HEK293 (cell line): ENCODE measurements around the gene CEP70.

Source experiments
- ATF2 ChIP-seq: fragments of 450-650 bp; formaldehyde crosslinking; IDR thresholded peaks from 2 replicates; pipeline ENCODE4 v1.5.1; 2016; ENCODE audit warnings: missing biosample characterization, missing genetic modification characterization, low read depth
- BCL11A ChIP-seq: fragments of 450-650 bp; formaldehyde crosslinking; IDR thresholded peaks from 2 replicates; pipeline ENCODE4 v1.5.1; 2016; ENCODE audit warnings: low read depth, missing biosample characterization, missing genetic modification characterization
- CTCF ChIP-seq: fragments of 450-650 bp; formaldehyde crosslinking; IDR thresholded peaks from 2 replicates; pipeline ENCODE4 v1.5.1; 2016; ENCODE audit warnings: missing biosample characterization, missing genetic modification characterization
- KLF1 ChIP-seq: fragments of 450-650 bp; formaldehyde crosslinking; IDR thresholded peaks from 2 replicates; pipeline ENCODE4 v1.5.1; 2016; ENCODE audit warnings: missing biosample characterization, missing genetic modification characterization
- SETDB1 ChIP-seq: IDR thresholded peaks from one replicate; pipeline ENCODE4 v1.6.1; 2017; ENCODE audit warnings: mild to moderate bottlenecking, low read length, moderate library complexity, mixed read lengths; ENCODE audit not compliant: insufficient read length
- ZBTB26 ChIP-seq: fragments of 450-650 bp; formaldehyde crosslinking; optimal IDR thresholded peaks from 2 replicates; pipeline ENCODE3; 2016; ENCODE audit warnings: missing biosample characterization, mild to moderate bottlenecking, missing genetic modification characterization
- ZNF175 ChIP-seq: fragments of 450-650 bp; formaldehyde crosslinking; IDR thresholded peaks from 2 replicates; pipeline ENCODE4 v1.5.1; 2016; ENCODE audit warnings: missing biosample characterization, missing genetic modification characterization
- ZNF211 ChIP-seq: fragments of 450-650 bp; formaldehyde crosslinking; IDR thresholded peaks from 2 replicates; pipeline ENCODE4 v1.5.1; 2016; ENCODE audit warnings: low read depth, missing biosample characterization, missing genetic modification characterization
- ZNF366 ChIP-seq: fragments of 450-650 bp; formaldehyde crosslinking; conservative IDR thresholded peaks from 2 replicates; pipeline ENCODE4 v1.5.1; 2016; ENCODE audit warnings: missing biosample characterization, missing genetic modification characterization
- ZNF561 ChIP-seq: fragments of 450-650 bp; IDR thresholded peaks from 2 replicates; pipeline ENCODE4 v1.5.1; 2018; ENCODE audit warnings: missing biosample characterization, missing genetic modification characterization, borderline replicate concordance

- TF ChIP-seq SETDB1 (no peak), ATF2 (tag by site-specific recombination) (no peak), ZNF561 (tag by site-specific recombination) (no peak), ZNF366 (tag by site-specific recombination) (no peak), CTCF (tag by site-specific recombination) (no peak), ZBTB26 (tag by site-specific recombination) (no peak), ZNF211 (tag by site-specific recombination) (no peak), KLF1 (tag by site-specific recombination) (no peak), ZNF175 (tag by site-specific recombination) (no peak), BCL11A (tag by site-specific recombination) (no peak)
Measured at GRCh38 chr3:138588445-138588844, 5.6 kb downstream of the CEP70 start.
